ENCODE measurements around the gene FOXK1.

Gene FOXK1

GRCh38 chr7:4815609-4816418, 133.7 kb downstream of the FOXK1 start:
- CTCF ChIA-PET: interaction anchor here (1.3 to 1.5 kb wide), 2 partner anchors 14 to 17 kb away, joined by 3 to 8 read pairs; no protein-coding TSS in a partner anchor

GRCh38 chr7:4816419-4817080, 134.5 kb downstream of the FOXK1 start:
- no peak for TF ChIP-seq CTCF (IDR thresholded peaks at IDR 0.05; ENCODE audit: insufficient read depth, low read length, missing control alignments)
- no peak for DNase-seq (ENCODE audit: low read depth, low spot score)
- H3K4me3 ChIP-seq (ENCODE audit: low read depth, low read length): no peak overlapping the region
- ChIA-PET CTCF (interaction anchor here (1.0 to 1.5 kb wide), 3 partner anchors 13 to 269 kb away, joined by 3 to 8 read pairs (median 3); no protein-coding TSS in a partner anchor), POLR2A (interaction anchor here (1.1 kb wide), 1 partner anchor 11 kb away, joined by 3 read pairs; no protein-coding TSS in a partner anchor)

More at GRCh38 chr7:4815609-4816418, 133.7 kb downstream of the FOXK1 start:
- H3K4me3 ChIP-seq (ENCODE audit: low read depth, low read length): no peak overlapping the region
- DNase-seq (ENCODE audit: low read depth, low spot score): no peak
- TF ChIP-seq CTCF (IDR thresholded peaks at IDR 0.05; ENCODE audit: insufficient read depth, low read length, missing control alignments): no peak
- POLR2A ChIA-PET: interaction anchor here (1.1 kb wide), 1 partner anchor 10 kb away, joined by 3 read pairs; no protein-coding TSS in a partner anchor

GRCh38 chr7:4817178-4817901, 135.2 kb downstream of the FOXK1 start:
- no peak for DNase-seq (ENCODE audit: low read depth, low spot score)
- TF ChIP-seq CTCF (IDR thresholded peaks at IDR 0.05; ENCODE audit: insufficient read depth, low read length, missing control alignments): no peak
- CTCF ChIA-PET: interaction anchor here (1.0 to 1.5 kb wide), 3 partner anchors 12 to 268 kb away, joined by 3 to 8 read pairs (median 3); no protein-coding TSS in a partner anchor
- no peak overlapping the region for H3K4me3 ChIP-seq (ENCODE audit: low read depth, low read length)
- POLR2A ChIA-PET: interaction anchor here (1.1 kb wide), 1 partner anchor 12 kb away, joined by 3 read pairs; no protein-coding TSS in a partner anchor

- H3K4me3 ChIP-seq (ENCODE audit: low read depth, low read length): no peak overlapping the region
- TF ChIP-seq CTCF (IDR thresholded peaks at IDR 0.05; ENCODE audit: insufficient read depth, low read length, missing control alignments): no peak
- ChIA-PET CTCF (no interaction called here), POLR2A (no interaction called here)
- no peak for DNase-seq (ENCODE audit: low read depth, low spot score)
Observed at GRCh38 chr7:4818000-4818794, 136.1 kb downstream of the FOXK1 start.

- TF ChIP-seq CTCF (IDR thresholded peaks at IDR 0.05; ENCODE audit: insufficient read depth, low read length, missing control alignments): no peak
- no peak overlapping the region for H3K4me3 ChIP-seq (ENCODE audit: low read depth, low read length)
- ChIA-PET POLR2A (no interaction called here), CTCF (no interaction called here)
- DNase-seq (ENCODE audit: low read depth, low spot score): no peak
Observed at GRCh38 chr7:4819560-4820404, 137.7 kb downstream of the FOXK1 start.

Data from AG04449 (cell line).